ENCODE measurements around the gene CST9. TPM values are rescaled to one million over a fixed set of nuclear protein-coding genes. Genes with fewer than 3 reads are reported as not detected.

The CST9 gene
- total and polyA plus RNA-seq, 2 of the 13 experiments (the other 11 are each of a cell fraction or from before 2014, with no cell fraction given): 0.07 TPM; not detected in 1

- no peaks in the 10 kb centered on the region for H4K20me1 ChIP-seq (ENCODE audit: insufficient read depth, low read length)
- ChIA-PET CTCF (ENCODE audit: low intra/inter-chr PET ratio, low total read pairs) (no interaction called here), POLR2A (interaction anchor here (0.6 to 3.3 kb wide), 18 partner anchors 16 to 236 kb away, joined by 3 to 34 read pairs (median 5); partner anchors contain the start of genes CST3 and NAPB)
- peak overlapping the region; percentile 75 for H3K9ac ChIP-seq (ENCODE audit: insufficient read depth, low read depth, low read length)
- no peaks in the 10 kb centered on the region for H3K79me2 ChIP-seq (ENCODE audit: insufficient read depth, low read length)
- ATAC-seq (peak; percentile 89), FAIRE-seq (peak; percentile 67), DNase-seq (ENCODE audit: low spot score) (peak; percentile 96)
- peak overlapping the region; percentile 23 to 58 (median 30) for H3K4me3 ChIP-seq (replicated peaks in 1 of 3; ENCODE audit: insufficient read depth in 1 of 3, low read depth in 2 of 3, low read length in 3 of 3)
- peak overlapping the region; percentile 7 for H2AFZ ChIP-seq (ENCODE audit: low read length)
- no peaks in the 10 kb centered on the region for H3K27me3 ChIP-seq (ENCODE audit: control insufficient read depth in 1 of 2, insufficient read depth in 2 of 2, low read length in 2 of 2)
- H3K27ac ChIP-seq (ENCODE audit: extremely low read length, insufficient read depth, low read length): peak overlapping the region; percentile 80
- 18% methylated on average over 5 of the region's 5 CpGs for WGBS (ENCODE audit: low lambda C conversion rate)
- H3K4me2 ChIP-seq (ENCODE audit: low read depth, low read length): peak overlapping the region; percentile 90
- H3K9me3 ChIP-seq (ENCODE audit: low read length): no peaks in the 10 kb centered on the region
- H3K4me1 ChIP-seq (ENCODE audit: insufficient read depth, low read length): peaks cover 66% of the 10 kb centered on the region
- BruUV-seq (replicated peaks): TSS peak; percentile 97
- H3K36me3 ChIP-seq (replicated peaks in 1 of 2; ENCODE audit: control insufficient read depth in 1 of 2, insufficient read depth in 2 of 2, low read length in 2 of 2): no peaks in the 10 kb centered on the region
- in situ Hi-C loops (cut with HindIII; ENCODE audit: extremely low pct_ligation_motif_present, low pct_unique_long_range_greater_than_20kb): no loop called here
- intact Hi-C loops (cut with micrococcal nuclease; ENCODE audit: unreplicated experiment): loop anchor here (2.0 kb wide), 2 partner anchors 19 to 75 kb away; partner anchors contain the start of gene CST9
- TF ChIP-seq ZNF678 (CRISPR knock-in tag; IDR thresholded peaks at IDR 0.05) (no peak), ZNF30 (CRISPR knock-in tag; IDR thresholded peaks at IDR 0.05) (no peak), RORA (CRISPR knock-in tag; IDR thresholded peaks at IDR 0.05) (no peak), ZFP62 (CRISPR knock-in tag; IDR thresholded peaks at IDR 0.05) (no peak), SMARCC2 (IDR thresholded peaks at IDR 0.05) (no peak), HES4 (CRISPR knock-in tag; IDR thresholded peaks at IDR 0.05; ENCODE audit: borderline replicate concordance) (no peak), MEIS2 (CRISPR knock-in tag; IDR thresholded peaks at IDR 0.05) (peak; percentile 88), IRF1 (CRISPR knock-in tag; IDR thresholded peaks at IDR 0.05; ENCODE audit: low read depth) (no peak), HNRNPH1 (optimal IDR thresholded peaks at IDR 0.05; ENCODE audit: low read depth, low read length) (no peak), GABPB1 (CRISPR knock-in tag; IDR thresholded peaks at IDR 0.05) (peak; percentile 41; the same call in 1 of the 2 replicates), NRL (CRISPR knock-in tag; IDR thresholded peaks at IDR 0.05; ENCODE audit: borderline replicate concordance) (no peak; the same call in 1 of the 2 replicates), GATAD2A (CRISPR knock-in tag; IDR thresholded peaks at IDR 0.05) (peak; percentile 90), HOXA9 (CRISPR knock-in tag; IDR thresholded peaks at IDR 0.05; ENCODE audit: borderline replicate concordance) (no peak), FOSL1 (CRISPR knock-in tag; IDR thresholded peaks at IDR 0.05; ENCODE audit: borderline replicate concordance) (peak; percentile 66; the same call in 1 of the 2 replicates), KAT8 (CRISPR knock-in tag; IDR thresholded peaks at IDR 0.05) (peak; percentile 64), RBAK (CRISPR knock-in tag; IDR thresholded peaks at IDR 0.05) (0 out of 2 replicates have a peak, but pooled peaks have one; percentile 49), ZNF552 (CRISPR knock-in tag; IDR thresholded peaks at IDR 0.05; ENCODE audit: borderline replicate concordance) (no peak; the same call in 1 of the 2 replicates), HOXA7 (CRISPR knock-in tag; IDR thresholded peaks at IDR 0.05) (no peak), MAFG (CRISPR knock-in tag; IDR thresholded peaks at IDR 0.05) (no peak), MAF1 (CRISPR knock-in tag; IDR thresholded peaks at IDR 0.05; ENCODE audit: borderline replicate concordance) (no peak), ISX (CRISPR knock-in tag; conservative IDR thresholded peaks at IDR 0.05) (no peak), ZNF124 (CRISPR knock-in tag; IDR thresholded peaks at IDR 0.05) (peak; percentile 80; the same call in 1 of the 2 replicates), ZSCAN29 (CRISPR knock-in tag; conservative IDR thresholded peaks at IDR 0.05) (no peak; the same call in 1 of the 2 replicates), SMARCE1 (IDR thresholded peaks at IDR 0.05; ENCODE audit: borderline replicate concordance) (no peak), ZNF17 (CRISPR knock-in tag; IDR thresholded peaks at IDR 0.05) (no peak)
- TF ChIP-seq, protein P1, sequence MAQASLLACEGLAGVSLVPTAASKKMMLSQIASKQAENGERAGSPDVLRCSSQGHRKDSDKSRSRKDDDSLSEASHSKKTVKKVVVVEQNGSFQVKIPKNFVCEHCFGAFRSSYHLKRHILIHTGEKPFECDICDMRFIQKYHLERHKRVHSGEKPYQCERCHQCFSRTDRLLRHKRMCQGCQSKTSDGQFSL (CRISPR knock-in tag; IDR thresholded peaks at IDR 0.05): 0 out of 2 replicates have a peak, but pooled peaks have one; percentile 42
Measured at GRCh38 chr20:23585808-23586734, 19.6 kb downstream of the CST9 start.

Data from HepG2 (cell line).